Psoas muscle (tissue), 8 donors: ENCODE results near the gene MAPK11. TPM values are rescaled to one million over a fixed set of nuclear protein-coding genes. Genes with fewer than 3 reads are reported as not detected.

ENCODE experiments used
- ATAC-seq, 4 donors: fragments of 200-7000 bp; cut with Tn5 transposase; one replicate each; pipeline ENCODE4 v1.9.1; 2020; ENCODE audit warnings: moderate library complexity in 3 of 4, mild to moderate bottlenecking in 2 of 4
- DNase-seq, 2 donors: peaks; one replicate each; pipeline ENCODE4 v3.0.0-alpha.2; 2020
- H3K27ac ChIP-seq: fragments of 200-600 bp; one replicate; pipeline ENCODE4 v1.8.0; 2022
- H3K27me3 ChIP-seq, 3 donors: fragments of 200-600 bp in 1 of 3; one replicate each; pipeline versions ENCODE4 v1.6.1 to v1.8.0; 2013 to 2022; ENCODE audit warnings: low read length in 2 of 3, mild to moderate bottlenecking in 2 of 3, moderate library complexity in 1 of 3; ENCODE audit not compliant: insufficient read depth in 3 of 3
- H3K36me3 ChIP-seq, 2 donors: fragments of 200-600 bp in 1 of 2; one replicate each; pipeline versions ENCODE4 v1.6.1 to v1.8.0; 2013 to 2022; ENCODE audit warnings: low read depth in 1 of 2, mild to moderate bottlenecking in 1 of 2, moderate library complexity in 1 of 2; ENCODE audit not compliant: insufficient read depth in 1 of 2
- H3K4me1 ChIP-seq: fragments of 200-600 bp; one replicate; pipeline ENCODE4 v1.8.0; 2022
- H3K4me3 ChIP-seq: fragments of 200-600 bp; one replicate; pipeline ENCODE4 v1.8.0; 2022; ENCODE audit warnings: mild to moderate bottlenecking
- H3K9me3 ChIP-seq: fragments of 200-600 bp; one replicate; pipeline ENCODE4 v1.8.0; 2022
- CTCF ChIP-seq: fragments of 200-600 bp; IDR thresholded peaks from one replicate; pipeline ENCODE4 v1.8.0; 2022; ENCODE audit warnings: antibody characterized with exemption
- WGBS, 3 donors: extraction: QIAGEN DNeasy Blood & Tissue Kit; methylation state at CpG; one replicate each; pipeline versions ENCODE4 v1.1.6 to v1.1.7; 2013; 5-methylcytosine and 5-hydroxymethylcytosine counted together
- intact Hi-C, 2 donors: fragments of 100-400 bp; cut with DNase I; formaldehyde crosslinking; loops; one replicate each; pipeline versions ENCODE4 v1.11.0 to v1.14.2; 2022
- polyA plus RNA-seq, 3 donors: library from polyadenylated mRNA; stranded (reverse); fragments of 200-250 nt; gene quantifications; one replicate each; pipeline ENCODE4 v1.2.3, GENCODE V29; 2013
- total RNA-seq, 4 donors: library from RNA; stranded (reverse); fragmentation: NEBNext Ultra II Directional in 2 of 4; extraction: Animal tissue kit (Norgen Biotek cat#: 25700) in 2 of 4; gene quantifications; one replicate each; pipeline versions ENCODE4 v1.2.1 to v1.2.4, GENCODE V29; 2021 to 2023
- donor health status: healthy with polysubstance abuse.
- donor health status: DM: no; HTN: no; CAD: no; lungs with moderate emphysema.
- donor health status: Bipolar disorder and iron deficiency.
- donor health status: healthy.
- donor health status: DM: yes; HTN: yes; CAD: no.
- donor health status: DM: no; HTN: no; CAD: no.
- donor health status: DM: no; HTN: no; CAD: no.
- donor health status: DM: yes; HTN: yes; CAD: no.

MAPK11 gene
- total and polyA plus RNA-seq, 7 donors = 1.7 to 6.3 (median 4.8) TPM

GRCh38 chr22:50301581-50301991 is 31.4 kb upstream of the MAPK11 start:
- Histone ChIP-seq H3K4me1 (peaks cover 46% of the 10 kb centered on the region), H3K4me3 (no peak overlapping the region), H3K9me3 (no peaks in the 10 kb centered on the region), H3K36me3 (no peaks in the 10 kb centered on the region), H3K27ac (no peak overlapping the region), H3K27me3 (peaks cover 0 to 6% (median 0%) of the 10 kb centered on the region in 3 donors)
- ATAC-seq = no peak
- DNase-seq = no peak
- TF ChIP-seq CTCF = no peak
- intact Hi-C loops = no loop called here
- WGBS, 3 donors = 70 to 72% (median 72%) methylated on average over 14 to 17 of the region's 17 CpGs

DNA sequence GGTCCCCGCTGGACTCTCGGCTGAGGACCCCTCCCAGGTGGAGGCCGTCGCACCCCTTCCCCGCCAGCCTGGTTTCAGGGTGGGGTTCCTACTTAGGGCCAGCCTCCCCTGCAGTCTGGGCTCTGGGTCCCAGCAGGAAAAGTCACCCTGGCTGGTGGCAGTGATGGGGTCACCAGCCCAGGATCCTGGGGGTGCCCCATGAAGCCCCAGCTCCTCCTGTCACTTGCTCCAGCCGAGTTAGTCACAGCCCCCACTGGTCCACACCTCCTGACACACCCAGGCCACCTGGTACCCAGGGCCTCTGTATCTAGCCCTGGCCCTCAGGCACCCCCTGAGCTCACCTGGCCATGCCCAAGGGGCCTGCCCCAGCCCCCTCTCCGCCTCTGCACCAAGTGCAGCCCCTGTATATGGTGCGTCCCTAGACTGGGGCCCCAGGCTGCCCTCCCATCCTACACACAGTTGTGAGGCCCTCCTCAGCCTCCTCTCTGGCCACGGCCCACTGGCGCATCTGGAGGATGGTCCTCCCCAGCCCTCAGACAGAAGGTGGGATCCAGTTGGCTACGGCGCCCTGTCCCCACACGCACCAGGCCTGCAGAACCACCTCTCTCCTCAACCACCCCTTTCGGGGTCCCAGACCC is 30.6 kb upstream of the MAPK11 start:
- H3K9me3 ChIP-seq = no peaks in the 10 kb centered on the region
- intact Hi-C loops = no loop called here
- no peak overlapping the region for H3K27ac ChIP-seq
- H3K36me3 ChIP-seq = no peaks in the 10 kb centered on the region
- peaks cover 45% of the 10 kb centered on the region for H3K4me1 ChIP-seq
- ATAC-seq (no peak), DNase-seq (no peak)
- TF ChIP-seq CTCF = no peak
- H3K27me3 ChIP-seq = peaks cover 0 to 5% (median 0%) of the 10 kb centered on the region in 3 donors
- peak overlapping the region; percentile 39 for H3K4me3 ChIP-seq
- 83 to 86% (median 86%) methylated on average over 14 of the region's 14 CpGs for WGBS, 3 donors

DNA sequence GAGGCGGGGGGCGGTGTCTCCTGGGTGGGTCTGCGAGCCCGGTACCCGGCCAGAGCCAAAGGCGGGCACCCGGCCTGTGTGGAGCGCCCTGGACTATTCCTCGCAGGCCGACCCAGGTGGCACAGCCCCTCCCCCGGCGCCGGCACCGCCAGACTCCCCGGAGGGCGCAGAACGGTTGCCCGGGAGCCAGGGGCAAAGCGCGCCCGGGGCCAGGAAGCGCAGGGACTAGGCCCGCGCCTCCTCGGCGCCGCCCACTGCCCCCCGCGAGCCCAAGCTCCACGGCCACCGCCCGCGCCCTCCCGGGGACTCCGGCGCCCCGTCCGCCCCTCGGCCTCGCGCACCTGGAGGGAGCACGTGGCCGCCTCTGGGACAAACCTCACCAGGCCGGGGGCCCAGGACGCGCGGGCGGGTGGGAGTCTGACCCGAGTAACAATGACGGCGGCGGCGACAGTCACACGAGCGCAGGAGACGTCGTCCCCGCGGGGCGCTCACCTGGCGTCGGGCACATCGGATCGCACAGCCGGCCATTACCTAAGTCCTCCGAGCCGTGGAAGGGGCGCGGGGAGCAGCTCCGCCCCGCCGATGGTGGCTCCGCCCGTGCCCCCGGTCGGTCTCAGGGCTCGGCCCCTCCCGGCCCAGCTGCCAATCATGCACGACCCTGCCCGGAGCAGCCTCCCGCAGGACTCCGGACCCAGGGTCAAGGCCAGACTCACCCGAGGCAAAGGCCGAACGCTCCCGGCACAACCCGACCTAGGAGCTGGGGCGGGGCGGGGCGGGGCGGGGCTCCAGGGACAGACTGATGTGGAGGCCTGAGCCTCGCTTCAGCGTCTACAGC is 29.8 kb upstream of the MAPK11 start:
- no peak overlapping the region for H3K27ac ChIP-seq
- DNase-seq (no peak), ATAC-seq (no peak)
- TF ChIP-seq CTCF = no peak
- WGBS, 3 donors = 50 to 70% (median 57%) methylated on average over 63 to 93 of the region's 93 CpGs
- H3K27me3 ChIP-seq = peaks cover 0 to 5% (median 0%) of the 10 kb centered on the region in 3 donors
- H3K4me3 ChIP-seq = peak overlapping the region; percentile 39
- peaks cover 37% of the 10 kb centered on the region for H3K4me1 ChIP-seq
- no peaks in the 10 kb centered on the region for H3K36me3 ChIP-seq
- H3K9me3 ChIP-seq = no peaks in the 10 kb centered on the region
- intact Hi-C loops = no loop called here

GRCh38 chr22:50298937-50299784 is 29.0 kb upstream of the MAPK11 start:
- no peaks in the 10 kb centered on the region for H3K9me3 ChIP-seq
- no peak for TF ChIP-seq CTCF
- 49 to 62% (median 57%) methylated on average over 29 to 59 of the region's 59 CpGs for WGBS, 3 donors
- peaks cover 29% of the 10 kb centered on the region for H3K4me1 ChIP-seq
- H3K27me3 ChIP-seq = peaks cover 0 to 5% (median 0%) of the 10 kb centered on the region in 3 donors
- no peak for ATAC-seq
- intact Hi-C loops = no loop called here
- H3K27ac ChIP-seq = no peak overlapping the region
- no peak for DNase-seq
- H3K36me3 ChIP-seq = no peaks in the 10 kb centered on the region
- peak overlapping the region; percentile 39 for H3K4me3 ChIP-seq
